ENCODE results near the gene ZBTB18. TPM values are rescaled to one million over a fixed set of nuclear protein-coding genes. Genes with fewer than 3 reads are reported as not detected.

The ZBTB18 gene
- polyA plus RNA-seq, 4 donors, result 22.6 to 31.8 (median 27.0) TPM

GRCh38 chr1:244085891-244086290 is 34.8 kb downstream of the ZBTB18 start:
- DNase-seq (ENCODE audit: low read depth in 4 of 4, low spot score in 3 of 4), result no peak

GRCh38 chr1:244087021-244087560 is 36.0 kb downstream of the ZBTB18 start:
- DNase-seq (ENCODE audit: low read depth in 4 of 4, low spot score in 3 of 4), result no peak

DNA sequence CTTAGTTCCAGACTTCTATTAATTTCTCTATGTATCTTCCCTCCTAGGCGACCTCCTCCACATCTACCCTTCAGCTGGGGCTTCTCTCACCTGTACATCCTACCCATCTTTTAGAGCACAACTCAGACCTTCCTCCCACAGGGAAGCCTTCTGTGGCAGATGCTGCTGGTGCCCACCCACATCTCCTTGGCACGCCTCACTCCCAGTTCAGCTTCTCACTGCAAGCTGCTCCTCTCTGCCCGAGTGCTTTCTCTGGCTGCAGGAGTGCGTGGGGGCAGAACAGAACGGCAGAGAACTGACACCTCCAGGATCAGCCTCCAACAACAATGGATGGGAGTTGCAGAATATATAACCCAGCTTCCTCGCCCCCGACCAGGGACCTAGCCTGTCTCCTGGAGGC is 36.5 kb downstream of the ZBTB18 start:
- DNase-seq (ENCODE audit: low read depth in 4 of 4, low spot score in 3 of 4), result no peak

- DNase-seq (ENCODE audit: low read depth in 4 of 4, low spot score in 3 of 4), result no peak
Observed at GRCh38 chr1:244088161-244088560, 37.1 kb downstream of the ZBTB18 start.

DNA sequence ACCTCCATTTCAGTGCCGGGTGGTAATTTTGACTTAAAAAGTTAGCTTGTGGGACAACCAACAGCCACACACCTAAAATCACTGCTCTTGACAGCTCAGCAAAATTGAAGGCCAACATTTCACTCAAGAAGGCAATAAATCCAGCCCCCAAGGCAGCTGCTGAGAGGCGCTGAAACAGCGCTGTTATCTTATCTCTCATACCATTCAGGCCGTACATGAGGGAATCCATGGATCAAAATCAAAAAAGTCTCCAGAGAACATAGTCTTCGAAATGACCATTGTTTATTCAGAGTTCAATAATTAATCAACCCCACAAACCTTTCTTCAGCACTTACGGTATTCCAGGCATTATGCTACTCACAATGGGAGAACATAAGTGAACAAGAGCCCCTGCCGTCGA is 38.5 kb downstream of the ZBTB18 start:
- no peak for DNase-seq (ENCODE audit: low read depth in 4 of 4, low spot score in 3 of 4)

DNA sequence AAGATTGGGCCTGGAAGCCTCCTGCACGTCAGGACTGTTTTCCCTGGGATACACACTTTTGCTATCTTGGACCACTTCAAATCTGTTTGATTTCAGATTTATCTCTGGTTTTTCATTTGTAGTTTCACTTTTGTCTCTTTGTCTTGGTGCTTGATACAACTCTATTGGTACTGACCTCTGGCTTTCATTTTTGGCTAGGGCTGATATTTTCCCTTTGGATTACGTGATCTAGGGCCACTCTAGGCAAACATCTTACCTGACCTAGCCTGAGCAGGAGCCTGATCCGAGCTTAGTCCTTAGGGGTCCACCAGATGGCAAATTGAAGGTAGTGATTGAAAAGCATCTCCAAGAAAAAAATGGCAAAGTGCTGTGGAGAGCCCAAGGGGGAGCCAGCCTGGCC is 39.6 kb downstream of the ZBTB18 start:
- no peak for DNase-seq (ENCODE audit: low read depth in 4 of 4, low spot score in 3 of 4)

- DNase-seq (ENCODE audit: low read depth in 4 of 4, low spot score in 3 of 4), result no peak
Observed at GRCh38 chr1:244092293-244092963, 41.3 kb downstream of the ZBTB18 start.

- DNase-seq (ENCODE audit: low read depth in 4 of 4, low spot score in 3 of 4), result no peak
Observed at GRCh38 chr1:244092964-244093638, 42.0 kb downstream of the ZBTB18 start.

GRCh38 chr1:244094880-244095528 is 43.9 kb downstream of the ZBTB18 start:
- no peak for DNase-seq (ENCODE audit: low read depth in 4 of 4, low spot score in 3 of 4)

GRCh38 chr1:244095529-244095911 is 44.4 kb downstream of the ZBTB18 start:
- no peak for DNase-seq (ENCODE audit: low read depth in 4 of 4, low spot score in 3 of 4)

DNA sequence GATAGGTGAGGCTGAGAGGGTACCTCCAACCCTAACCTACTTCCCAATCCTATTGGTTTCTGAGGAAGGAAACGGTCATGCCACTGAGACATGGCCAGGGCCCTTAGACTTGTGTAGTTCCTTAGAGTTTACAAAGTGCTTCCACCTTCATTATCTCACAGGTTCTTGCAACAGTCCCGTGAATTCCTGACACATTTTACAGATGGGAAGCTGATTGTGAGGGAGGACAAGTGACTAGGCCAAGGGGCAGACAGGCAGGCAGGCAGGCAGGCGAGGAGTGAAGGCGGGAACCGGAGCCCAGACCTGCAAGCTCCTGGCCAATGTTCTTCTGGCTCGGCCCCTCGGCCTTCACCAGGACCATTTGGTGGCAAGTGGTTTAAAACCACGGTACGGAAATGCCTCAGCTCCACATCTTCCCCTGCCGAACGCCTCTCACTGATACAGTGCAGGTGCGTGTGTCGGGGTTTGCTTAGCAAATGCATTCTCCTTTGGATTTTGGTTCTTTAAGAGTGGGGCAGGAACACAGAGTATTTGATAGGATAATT is 45.1 kb downstream of the ZBTB18 start:
- no peak for DNase-seq (ENCODE audit: low read depth in 4 of 4, low spot score in 3 of 4)

- no peak for DNase-seq (ENCODE audit: low read depth in 4 of 4, low spot score in 3 of 4)
Observed at GRCh38 chr1:244096691-244097090, 45.6 kb downstream of the ZBTB18 start.

DNA sequence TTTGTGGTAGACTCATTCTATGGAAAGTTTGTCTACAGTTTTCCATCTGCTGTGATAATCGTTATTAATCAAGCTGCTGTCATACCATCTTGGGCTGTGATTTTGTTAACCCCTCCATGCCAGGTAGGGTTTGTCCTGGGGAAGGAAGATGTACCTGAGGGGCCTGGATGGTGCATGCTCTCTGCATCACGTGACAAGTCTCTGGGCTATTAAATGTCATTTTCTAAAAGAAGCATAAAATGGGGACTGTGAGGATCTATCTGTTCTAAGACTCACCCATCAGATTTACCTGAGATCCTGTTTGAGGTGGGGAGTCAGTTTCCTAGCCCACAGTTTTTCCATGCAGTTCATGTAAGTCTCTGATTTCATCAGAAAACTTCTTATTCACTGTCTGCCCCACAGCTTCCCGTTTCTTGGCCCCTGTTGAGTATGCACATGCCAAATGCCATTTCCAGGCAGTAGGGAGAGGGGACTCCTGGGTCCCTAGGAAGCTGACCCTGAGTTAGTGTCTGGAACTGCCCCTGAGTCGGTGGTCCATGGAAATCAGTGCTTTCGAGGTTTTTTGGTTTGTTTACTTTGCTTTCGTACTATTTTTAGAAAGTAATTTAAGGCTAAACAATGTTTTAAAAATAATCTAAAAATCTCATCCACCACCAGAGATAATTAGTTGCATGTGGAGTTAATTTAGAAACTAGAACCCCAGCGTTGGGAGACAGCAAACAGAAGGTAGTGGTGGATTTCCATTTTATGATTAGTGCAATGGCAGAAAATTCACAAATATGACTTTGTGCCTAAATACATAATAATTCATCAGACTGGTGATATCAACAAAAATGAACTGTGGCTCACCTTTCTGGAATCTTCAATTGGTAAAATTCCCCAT is 46.7 kb downstream of the ZBTB18 start:
- no peak for DNase-seq (ENCODE audit: low read depth in 4 of 4, low spot score in 3 of 4)

DNA sequence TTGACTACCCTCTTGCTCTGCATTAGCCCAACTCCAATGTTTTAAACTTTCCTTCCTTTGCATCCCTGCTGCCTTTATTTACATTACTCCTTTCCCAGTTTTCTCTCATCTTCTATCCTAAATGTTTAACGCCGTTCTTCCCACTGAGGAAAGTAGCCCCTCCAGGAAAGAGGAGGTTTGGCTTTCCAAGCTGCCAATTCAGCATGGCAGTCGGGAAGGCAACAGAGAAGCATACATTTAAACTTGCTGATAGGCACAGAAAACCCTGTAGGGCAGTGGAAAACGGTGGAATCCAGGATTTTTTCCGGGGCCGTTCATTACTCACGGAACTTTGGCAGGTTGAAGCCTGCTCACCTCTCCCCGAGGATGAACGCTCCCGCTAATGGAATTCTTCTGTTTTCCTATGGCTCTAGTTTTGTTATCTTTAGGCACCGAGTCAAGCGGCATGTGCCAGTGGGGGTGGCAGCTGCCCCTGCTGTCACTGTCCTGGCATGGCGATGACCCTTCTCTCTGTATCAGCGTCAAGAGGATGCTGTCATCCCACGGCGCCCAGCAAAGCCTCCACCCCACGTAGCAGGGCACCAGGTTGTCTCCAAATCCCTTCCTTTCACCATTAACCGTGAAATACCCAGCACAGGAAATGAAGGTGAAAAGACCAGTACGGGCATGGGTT is 48.3 kb downstream of the ZBTB18 start:
- no peak for DNase-seq (ENCODE audit: low read depth in 4 of 4, low spot score in 3 of 4)

DNA sequence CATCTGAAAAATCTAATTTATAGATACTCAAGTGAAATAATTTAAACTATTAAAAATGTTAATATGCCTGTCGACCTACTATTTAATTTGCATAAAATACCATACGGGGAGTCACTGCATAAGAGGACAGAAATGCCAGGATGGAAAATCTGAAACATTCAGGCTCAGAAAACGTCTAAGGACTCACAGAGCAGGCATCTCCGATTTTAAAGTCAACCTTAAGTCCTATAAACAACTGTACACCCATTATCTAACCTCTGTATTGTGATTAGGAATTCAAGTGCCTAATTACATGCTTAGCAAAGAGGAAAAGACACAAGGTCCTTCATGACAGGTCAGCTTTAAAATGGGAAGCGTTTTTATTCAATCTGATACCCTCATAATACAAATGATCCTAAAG is 49.2 kb downstream of the ZBTB18 start:
- no peak for DNase-seq (ENCODE audit: low read depth in 4 of 4, low spot score in 3 of 4)

DNA sequence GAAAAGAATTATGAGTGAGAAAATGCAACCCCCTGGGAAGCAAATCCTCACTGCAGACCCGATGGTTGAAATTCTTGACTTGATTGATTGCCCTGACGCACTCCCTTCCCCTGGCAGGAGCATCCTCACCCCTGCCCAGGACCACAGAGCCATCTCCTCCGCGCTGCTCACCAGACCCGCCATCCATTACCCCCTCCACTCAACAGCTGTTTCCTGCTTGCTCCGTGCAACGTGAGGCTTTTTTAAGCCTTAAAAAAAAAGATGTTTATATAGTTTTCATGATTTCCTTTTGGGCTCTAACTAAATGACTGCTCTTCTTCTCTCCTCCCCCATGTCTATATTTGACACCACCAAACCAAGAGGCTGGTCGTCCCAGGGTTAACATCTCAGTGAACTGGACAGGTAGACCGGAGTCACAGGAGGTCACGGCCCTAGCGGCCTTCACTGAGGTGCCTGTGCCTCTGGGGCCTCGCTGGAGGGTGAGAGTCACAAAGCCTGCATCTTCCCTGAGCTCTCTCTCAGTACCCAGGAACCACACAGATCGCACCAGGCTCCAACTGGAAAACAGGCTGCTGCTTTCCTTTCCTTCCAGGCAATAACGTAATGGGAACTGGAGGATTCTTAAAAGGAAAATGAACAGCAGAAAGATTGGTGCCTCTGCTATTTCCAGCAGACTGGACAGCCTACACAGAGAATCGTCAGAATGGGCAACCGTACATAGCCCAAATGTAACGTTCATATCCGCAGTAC is 49.8 kb downstream of the ZBTB18 start:
- no peak for DNase-seq (ENCODE audit: low read depth in 4 of 4, low spot score in 3 of 4)

DNA sequence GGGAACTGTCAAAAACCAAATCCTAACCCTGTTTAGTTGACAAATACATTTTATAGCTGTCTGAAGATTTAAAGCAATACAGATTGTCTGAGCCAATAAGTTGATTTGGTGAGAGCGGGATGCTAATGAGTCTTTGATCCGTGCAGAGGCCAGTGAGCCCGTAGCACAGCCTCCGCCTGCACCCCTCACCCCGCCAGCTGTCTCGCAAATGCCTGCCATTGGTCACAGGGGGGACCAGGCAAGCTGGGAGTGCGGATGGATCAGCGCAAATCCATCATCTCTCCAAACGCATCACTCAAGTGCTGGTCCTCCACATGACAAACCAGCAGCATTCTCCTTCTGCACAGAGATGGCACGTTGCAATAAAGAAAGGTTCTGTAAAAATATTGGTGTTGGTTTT is 51.0 kb downstream of the ZBTB18 start:
- DNase-seq (ENCODE audit: low read depth in 4 of 4, low spot score in 3 of 4), result no peak

GRCh38 chr1:244102468-244102867 is 51.4 kb downstream of the ZBTB18 start:
- DNase-seq (ENCODE audit: low read depth in 4 of 4, low spot score in 3 of 4), result no peak

Data from right renal pelvis (tissue), 4 donors.